ENCODE data around the gene LSM14B.

LSM14B gene

GRCh38 chr20:62148908-62149314 lies 26.6 kb downstream of the LSM14B start:
- no peak overlapping the region for H3K4me3 ChIP-seq
- no peak for DNase-seq (ENCODE audit: low read depth, low spot score)
- no peaks in the 10 kb centered on the region for H3K9me3 ChIP-seq (ENCODE audit: low read depth, low read length)
- no peak overlapping the region for H3K9ac ChIP-seq (ENCODE audit: insufficient read length)
- peaks cover 21% of the 10 kb centered on the region; the same call in 1 of the 2 replicates for H3K36me3 ChIP-seq (ENCODE audit: insufficient read depth, low read length)
- no peak overlapping the region for H3K27ac ChIP-seq
- TF ChIP-seq POLR2AphosphoS5 (IDR thresholded peaks at IDR 0.05; ENCODE audit: borderline replicate concordance, low read depth, low read length) = no peak
- TF ChIP-seq FOXP2 (optimal IDR thresholded peaks at IDR 0.05; ENCODE audit: control extremely low read depth, extremely low read length, insufficient read depth) = no peak
- no peak for TF ChIP-seq EZH2 (IDR thresholded peaks at IDR 0.05)

- H3K27ac ChIP-seq = no peak overlapping the region
- peaks cover 24% of the 10 kb centered on the region; the same call in 1 of the 2 replicates for H3K36me3 ChIP-seq (ENCODE audit: insufficient read depth, low read length)
- DNase-seq (ENCODE audit: low read depth, low spot score) = no peak
- H3K4me3 ChIP-seq = no peak overlapping the region
- H3K9ac ChIP-seq (ENCODE audit: insufficient read length) = no peak overlapping the region
- H3K9me3 ChIP-seq (ENCODE audit: low read depth, low read length) = no peaks in the 10 kb centered on the region
- TF ChIP-seq FOXP2 (optimal IDR thresholded peaks at IDR 0.05; ENCODE audit: control extremely low read depth, extremely low read length, insufficient read depth) (no peak), POLR2AphosphoS5 (IDR thresholded peaks at IDR 0.05; ENCODE audit: borderline replicate concordance, low read depth, low read length) (no peak), EZH2 (IDR thresholded peaks at IDR 0.05) (no peak)
Measured at GRCh38 chr20:62149532-62150309, 27.4 kb downstream of the LSM14B start.

- DNase-seq (ENCODE audit: low read depth, low spot score) = no peak
- Histone ChIP-seq H3K9ac (ENCODE audit: insufficient read length) (no peak overlapping the region), H3K9me3 (ENCODE audit: low read depth, low read length) (no peaks in the 10 kb centered on the region), H3K4me3 (no peak overlapping the region), H3K27ac (no peak overlapping the region), H3K36me3 (ENCODE audit: insufficient read depth, low read length) (peaks cover 23% of the 10 kb centered on the region; the same call in 1 of the 2 replicates)
- TF ChIP-seq POLR2AphosphoS5 (IDR thresholded peaks at IDR 0.05; ENCODE audit: borderline replicate concordance, low read depth, low read length) (no peak), EZH2 (IDR thresholded peaks at IDR 0.05) (no peak), FOXP2 (optimal IDR thresholded peaks at IDR 0.05; ENCODE audit: control extremely low read depth, extremely low read length, insufficient read depth) (no peak)
Measured at GRCh38 chr20:62150310-62150575, 28.0 kb downstream of the LSM14B start.

GRCh38 chr20:62151225-62151624 lies 28.9 kb downstream of the LSM14B start:
- Histone ChIP-seq H3K9me3 (ENCODE audit: low read depth, low read length) (no peaks in the 10 kb centered on the region), H3K36me3 (ENCODE audit: insufficient read depth, low read length) (peaks cover 13% of the 10 kb centered on the region; the same call in 1 of the 2 replicates)

GRCh38 chr20:62151835-62152364 lies 29.6 kb downstream of the LSM14B start:
- no peak for DNase-seq (ENCODE audit: low read depth, low spot score)
- Histone ChIP-seq H3K9me3 (ENCODE audit: low read depth, low read length) (no peaks in the 10 kb centered on the region), H3K36me3 (ENCODE audit: insufficient read depth, low read length) (peaks cover 12% of the 10 kb centered on the region; the same call in 1 of the 2 replicates), H3K9ac (ENCODE audit: insufficient read length) (no peak overlapping the region), H3K27ac (no peak overlapping the region), H3K4me3 (no peak overlapping the region)
- TF ChIP-seq FOXP2 (optimal IDR thresholded peaks at IDR 0.05; ENCODE audit: control extremely low read depth, extremely low read length, insufficient read depth) (no peak), POLR2AphosphoS5 (IDR thresholded peaks at IDR 0.05; ENCODE audit: borderline replicate concordance, low read depth, low read length) (no peak), EZH2 (IDR thresholded peaks at IDR 0.05) (no peak)

More at GRCh38 chr20:62151225-62151624, 28.9 kb downstream of the LSM14B start:
- Histone ChIP-seq H3K9ac (ENCODE audit: insufficient read length) (no peak overlapping the region), H3K4me3 (no peak overlapping the region), H3K27ac (no peak overlapping the region)
- TF ChIP-seq POLR2AphosphoS5 (IDR thresholded peaks at IDR 0.05; ENCODE audit: borderline replicate concordance, low read depth, low read length) = no peak
- no peak for TF ChIP-seq FOXP2 (optimal IDR thresholded peaks at IDR 0.05; ENCODE audit: control extremely low read depth, extremely low read length, insufficient read depth)
- no peak for TF ChIP-seq EZH2 (IDR thresholded peaks at IDR 0.05)
- no peak for DNase-seq (ENCODE audit: low read depth, low spot score)

- H3K9ac ChIP-seq (ENCODE audit: insufficient read length) = no peak overlapping the region
Measured at GRCh38 chr20:62155428-62156253, 33.4 kb downstream of the LSM14B start.

GRCh38 chr20:62156254-62156556 lies 33.9 kb downstream of the LSM14B start:
- H3K9ac ChIP-seq (ENCODE audit: insufficient read length) = no peak overlapping the region
- H3K36me3 ChIP-seq (ENCODE audit: insufficient read depth, low read length) = peaks cover 12% of the 10 kb centered on the region; the same call in 1 of the 2 replicates

More at GRCh38 chr20:62155428-62156253, 33.4 kb downstream of the LSM14B start:
- Histone ChIP-seq H3K4me3 (no peak overlapping the region), H3K36me3 (ENCODE audit: insufficient read depth, low read length) (peaks cover 12% of the 10 kb centered on the region; the same call in 1 of the 2 replicates), H3K9me3 (ENCODE audit: low read depth, low read length) (no peaks in the 10 kb centered on the region), H3K27ac (no peak overlapping the region)
- no peak for DNase-seq (ENCODE audit: low read depth, low spot score)
- TF ChIP-seq POLR2AphosphoS5 (IDR thresholded peaks at IDR 0.05; ENCODE audit: borderline replicate concordance, low read depth, low read length) (no peak), EZH2 (IDR thresholded peaks at IDR 0.05) (no peak), FOXP2 (optimal IDR thresholded peaks at IDR 0.05; ENCODE audit: control extremely low read depth, extremely low read length, insufficient read depth) (no peak)

More at GRCh38 chr20:62156254-62156556, 33.9 kb downstream of the LSM14B start:
- H3K27ac ChIP-seq = no peak overlapping the region
- H3K9me3 ChIP-seq (ENCODE audit: low read depth, low read length) = no peaks in the 10 kb centered on the region
- TF ChIP-seq FOXP2 (optimal IDR thresholded peaks at IDR 0.05; ENCODE audit: control extremely low read depth, extremely low read length, insufficient read depth) (no peak), EZH2 (IDR thresholded peaks at IDR 0.05) (no peak), POLR2AphosphoS5 (IDR thresholded peaks at IDR 0.05; ENCODE audit: borderline replicate concordance, low read depth, low read length) (no peak)
- no peak overlapping the region for H3K4me3 ChIP-seq
- no peak for DNase-seq (ENCODE audit: low read depth, low spot score)

All from SK-N-MC (cell line).